Esophagus muscularis mucosa (tissue), 4 donors: Measurements from ENCODE around the gene ERBIN. TPM values are rescaled to one million over a fixed set of nuclear protein-coding genes. Genes with fewer than 3 reads are reported as not detected.

Experiments
- DNase-seq: peaks from one replicate; pipeline ENCODE4 v3.0.0-alpha.2; 2017; ENCODE audit errors: extremely low spot score
- H3K27ac ChIP-seq, 4 donors: fragments of 200-600 bp; sonication (generic); replicated peaks in 1 of 4; 1 replicate in 3 of 4; 2 replicates in 1 of 4; pipeline ENCODE4 v1.5.1; 2016 to 2019; ENCODE audit warnings: mild to moderate bottlenecking in 1 of 4
- H3K27me3 ChIP-seq, 4 donors: fragments of 200-600 bp; sonication (generic); one replicate each; pipeline versions ENCODE4 v1.5.1 to v1.6.0; 2016 to 2019
- H3K36me3 ChIP-seq, 4 donors: fragments of 200-600 bp; sonication (generic); one replicate each; pipeline ENCODE4 v1.5.1; 2016 to 2019
- H3K4me1 ChIP-seq, 4 donors: fragments of 200-600 bp; sonication (generic); one replicate each; pipeline ENCODE4 v1.5.1; 2016 to 2019
- H3K4me3 ChIP-seq, 4 donors: fragments of 200-600 bp; sonication (generic); 1 replicate in 2 of 4; 2 replicates in 2 of 4; pipeline ENCODE4 v1.5.1; 2016 to 2019; ENCODE audit warnings: mild to moderate bottlenecking in 4 of 4, moderate library complexity in 1 of 4
- H3K9me3 ChIP-seq, 4 donors: fragments of 200-600 bp; sonication (generic); 1 replicate in 3 of 4; 2 replicates in 1 of 4; pipeline ENCODE4 v1.5.1; 2016 to 2019
- EP300 ChIP-seq: sonication (generic); formaldehyde crosslinking; IDR thresholded peaks from one replicate; pipeline ENCODE4 v1.6.1; 2017; ENCODE audit warnings: antibody characterized with exemption
- POLR2A ChIP-seq: fragments of 450-650 bp; IDR thresholded peaks from one replicate; pipeline ENCODE4 v1.6.1; 2017; ENCODE audit warnings: antibody characterized with exemption, moderate library complexity, mild to moderate bottlenecking, low read depth
- POLR2AphosphoS5 ChIP-seq, 2 donors: sonication (generic); formaldehyde crosslinking; IDR thresholded peaks; one replicate each; pipeline ENCODE4 v1.6.1; 2017; ENCODE audit warnings: antibody characterized with exemption in 2 of 2
- WGBS: methylation state at CpG from one replicate; pipeline ENCODE4 v1.1.5; 2018; 5-methylcytosine and 5-hydroxymethylcytosine counted together
- intact Hi-C: fragments of 100-400 bp; cut with DNase I; formaldehyde crosslinking; loops from one replicate; pipeline ENCODE4 v1.15.1; 2023
- total RNA-seq, 4 donors: library from RNA; depleted of rRNA; stranded (reverse); fragments of >200 nt; gene quantifications; one replicate each; pipeline versions ENCODE4 v1.1.0 to v1.2.1, GENCODE V29; 2016
- TF ChIP-seq, protein P1 (sequence below), 3 experiments: fragments of 200-600 bp in 2 of 3; fragments of 450-650 bp in 1 of 3; sonication (generic) in 2 of 3; IDR thresholded peaks; one replicate each; pipeline ENCODE4 v1.5.1; 2017 to 2019; ENCODE audit warnings: antibody characterized with exemption in 3 of 3, mild to moderate bottlenecking in 2 of 3, moderate library complexity in 1 of 3

ERBIN gene
- total RNA-seq, 4 donors from 2014 or later: 46.9 to 67.7 (median 55.2) TPM

DNA sequence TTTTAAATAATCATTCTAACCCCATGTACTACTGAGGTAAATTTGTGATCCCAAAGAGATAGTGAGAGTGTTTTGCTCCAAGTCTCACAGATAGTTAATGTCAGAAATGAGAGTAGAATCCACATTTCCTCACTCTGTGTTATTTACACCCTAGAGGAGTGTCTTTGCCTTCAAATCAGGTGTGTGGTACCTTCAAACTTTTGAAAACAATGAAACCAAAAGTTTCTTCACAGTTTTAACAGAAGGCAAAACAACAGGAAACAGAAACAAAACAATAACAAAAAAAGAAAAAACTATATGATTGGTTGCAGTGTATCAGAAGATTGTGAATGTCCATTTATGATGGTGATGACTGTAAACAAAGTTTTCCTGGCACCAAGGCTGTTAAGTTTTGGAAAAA, 85.9 kb downstream of the ERBIN start:
- peaks cover 0 to 7% (median 0%) of the 10 kb centered on the region in 4 donors for H3K4me1 ChIP-seq
- peaks cover 0 to 15% (median 7%) of the 10 kb centered on the region in 4 donors for H3K36me3 ChIP-seq
- H3K9me3 ChIP-seq: no peaks in the 10 kb centered on the region
- no peak overlapping the region for H3K27ac ChIP-seq
- no peak for DNase-seq
- intact Hi-C loops: no loop called here
- H3K27me3 ChIP-seq: no peaks in the 10 kb centered on the region
- TF ChIP-seq EP300 (no peak), POLR2A (no peak), POLR2AphosphoS5 (IDR thresholded peaks at IDR 0.05) (no peak)
- TF ChIP-seq, protein P1, sequence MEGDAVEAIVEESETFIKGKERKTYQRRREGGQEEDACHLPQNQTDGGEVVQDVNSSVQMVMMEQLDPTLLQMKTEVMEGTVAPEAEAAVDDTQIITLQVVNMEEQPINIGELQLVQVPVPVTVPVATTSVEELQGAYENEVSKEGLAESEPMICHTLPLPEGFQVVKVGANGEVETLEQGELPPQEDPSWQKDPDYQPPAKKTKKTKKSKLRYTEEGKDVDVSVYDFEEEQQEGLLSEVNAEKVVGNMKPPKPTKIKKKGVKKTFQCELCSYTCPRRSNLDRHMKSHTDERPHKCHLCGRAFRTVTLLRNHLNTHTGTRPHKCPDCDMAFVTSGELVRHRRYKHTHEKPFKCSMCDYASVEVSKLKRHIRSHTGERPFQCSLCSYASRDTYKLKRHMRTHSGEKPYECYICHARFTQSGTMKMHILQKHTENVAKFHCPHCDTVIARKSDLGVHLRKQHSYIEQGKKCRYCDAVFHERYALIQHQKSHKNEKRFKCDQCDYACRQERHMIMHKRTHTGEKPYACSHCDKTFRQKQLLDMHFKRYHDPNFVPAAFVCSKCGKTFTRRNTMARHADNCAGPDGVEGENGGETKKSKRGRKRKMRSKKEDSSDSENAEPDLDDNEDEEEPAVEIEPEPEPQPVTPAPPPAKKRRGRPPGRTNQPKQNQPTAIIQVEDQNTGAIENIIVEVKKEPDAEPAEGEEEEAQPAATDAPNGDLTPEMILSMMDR (IDR thresholded peaks at IDR 0.05): no peak
- H3K4me3 ChIP-seq: no peak overlapping the region

DNA sequence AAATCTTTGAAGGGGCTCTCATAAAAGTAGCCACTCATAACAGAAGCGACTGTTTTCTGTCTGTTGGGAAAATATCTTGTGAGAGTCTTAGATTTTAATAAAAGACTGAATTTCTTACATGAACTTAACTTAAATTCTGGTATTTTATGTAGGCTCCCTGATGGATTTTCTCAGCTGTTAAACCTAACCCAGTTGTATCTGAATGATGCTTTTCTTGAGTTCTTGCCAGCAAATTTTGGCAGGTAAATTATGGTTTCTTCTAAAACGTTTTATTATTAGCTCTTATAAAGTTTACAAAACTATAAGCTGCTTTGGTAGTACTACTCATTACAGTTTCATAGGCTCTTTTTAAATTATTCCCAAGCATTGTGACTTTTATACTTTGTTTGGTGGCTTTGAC, 87.0 kb downstream of the ERBIN start:
- no peaks in the 10 kb centered on the region for H3K27me3 ChIP-seq
- no peak overlapping the region for H3K27ac ChIP-seq
- H3K4me1 ChIP-seq: peaks cover 0 to 7% (median 0%) of the 10 kb centered on the region in 4 donors
- no peak overlapping the region for H3K4me3 ChIP-seq
- intact Hi-C loops: no loop called here
- no peak for DNase-seq
- TF ChIP-seq POLR2AphosphoS5 (IDR thresholded peaks at IDR 0.05) (no peak), POLR2A (no peak), EP300 (no peak)
- TF ChIP-seq, protein P1 (IDR thresholded peaks at IDR 0.05): no peak
- H3K36me3 ChIP-seq: peaks cover 0 to 15% (median 7%) of the 10 kb centered on the region in 4 donors
- H3K9me3 ChIP-seq: no peaks in the 10 kb centered on the region
- 44% methylated on average over 2 of the region's 2 CpGs for WGBS

- 88% methylated on average over 1 of the region's 1 CpG for WGBS
- Histone ChIP-seq H3K27ac (no peak overlapping the region), H3K27me3 (no peaks in the 10 kb centered on the region), H3K36me3 (peaks cover 0 to 15% (median 7%) of the 10 kb centered on the region in 4 donors), H3K4me3 (no peak overlapping the region), H3K9me3 (no peaks in the 10 kb centered on the region), H3K4me1 (peaks cover 0 to 7% (median 0%) of the 10 kb centered on the region in 4 donors)
- intact Hi-C loops: no loop called here
- TF ChIP-seq, protein P1 (IDR thresholded peaks at IDR 0.05): no peak
- TF ChIP-seq EP300: no peak
- no peak for DNase-seq
These were observed 87.5 kb downstream of the ERBIN start for GRCh38 chr5:66013906-66014305.

DNA sequence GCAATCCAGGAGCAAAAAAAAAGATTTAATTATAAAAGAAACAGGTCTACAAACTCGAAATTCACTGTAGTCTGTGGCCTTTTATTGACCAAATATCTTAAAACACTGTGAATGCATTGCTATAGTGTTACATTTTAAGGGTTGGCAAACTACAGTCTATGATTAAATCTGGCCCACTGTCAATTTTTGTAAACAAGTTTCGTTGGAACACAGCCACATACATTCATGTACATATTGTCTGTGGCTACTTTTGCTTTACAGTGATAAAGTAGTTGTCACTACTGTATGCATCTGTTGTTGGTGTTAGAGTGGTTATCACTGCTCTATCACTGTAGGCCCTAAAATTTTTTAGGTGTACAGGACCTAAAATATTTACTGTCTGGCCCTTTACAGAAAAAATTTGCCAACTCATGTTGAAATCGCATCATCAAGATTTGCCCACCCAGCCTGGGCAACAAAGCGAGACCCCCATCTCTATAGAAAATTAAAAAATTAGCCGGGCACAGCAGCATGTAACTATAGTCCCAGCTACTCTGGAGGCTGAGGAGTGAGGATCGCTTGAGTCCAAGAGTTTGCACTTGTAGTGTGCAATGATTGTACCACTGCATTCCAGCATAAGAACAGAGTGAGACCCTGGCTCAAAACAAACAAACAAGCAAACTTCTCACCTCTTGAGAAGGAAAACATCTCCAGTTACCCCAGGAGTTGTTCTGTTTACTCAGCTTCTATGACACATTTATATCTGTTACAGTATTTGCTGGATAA, 89.0 kb downstream of the ERBIN start:
- peaks cover 0 to 7% (median 0%) of the 10 kb centered on the region in 4 donors for H3K4me1 ChIP-seq
- H3K27ac ChIP-seq: no peak overlapping the region
- peaks cover 0 to 15% (median 7%) of the 10 kb centered on the region in 4 donors for H3K36me3 ChIP-seq
- no peak overlapping the region for H3K4me3 ChIP-seq
- TF ChIP-seq POLR2AphosphoS5 (IDR thresholded peaks at IDR 0.05) (no peak), EP300 (no peak), POLR2A (no peak)
- TF ChIP-seq, protein P1 (IDR thresholded peaks at IDR 0.05): no peak
- intact Hi-C loops: no loop called here
- H3K27me3 ChIP-seq: no peaks in the 10 kb centered on the region
- no peaks in the 10 kb centered on the region for H3K9me3 ChIP-seq
- WGBS: 86% methylated on average over 6 of the region's 6 CpGs
- no peak for DNase-seq
